Femur (tissue), 1 donor: ENCODE results near the gene ZBTB38.

ENCODE experiments used
- DNase-seq: peaks from one replicate; pipeline ENCODE4 v3.0.0-alpha.2; 2017

Gene ZBTB38, protein sequence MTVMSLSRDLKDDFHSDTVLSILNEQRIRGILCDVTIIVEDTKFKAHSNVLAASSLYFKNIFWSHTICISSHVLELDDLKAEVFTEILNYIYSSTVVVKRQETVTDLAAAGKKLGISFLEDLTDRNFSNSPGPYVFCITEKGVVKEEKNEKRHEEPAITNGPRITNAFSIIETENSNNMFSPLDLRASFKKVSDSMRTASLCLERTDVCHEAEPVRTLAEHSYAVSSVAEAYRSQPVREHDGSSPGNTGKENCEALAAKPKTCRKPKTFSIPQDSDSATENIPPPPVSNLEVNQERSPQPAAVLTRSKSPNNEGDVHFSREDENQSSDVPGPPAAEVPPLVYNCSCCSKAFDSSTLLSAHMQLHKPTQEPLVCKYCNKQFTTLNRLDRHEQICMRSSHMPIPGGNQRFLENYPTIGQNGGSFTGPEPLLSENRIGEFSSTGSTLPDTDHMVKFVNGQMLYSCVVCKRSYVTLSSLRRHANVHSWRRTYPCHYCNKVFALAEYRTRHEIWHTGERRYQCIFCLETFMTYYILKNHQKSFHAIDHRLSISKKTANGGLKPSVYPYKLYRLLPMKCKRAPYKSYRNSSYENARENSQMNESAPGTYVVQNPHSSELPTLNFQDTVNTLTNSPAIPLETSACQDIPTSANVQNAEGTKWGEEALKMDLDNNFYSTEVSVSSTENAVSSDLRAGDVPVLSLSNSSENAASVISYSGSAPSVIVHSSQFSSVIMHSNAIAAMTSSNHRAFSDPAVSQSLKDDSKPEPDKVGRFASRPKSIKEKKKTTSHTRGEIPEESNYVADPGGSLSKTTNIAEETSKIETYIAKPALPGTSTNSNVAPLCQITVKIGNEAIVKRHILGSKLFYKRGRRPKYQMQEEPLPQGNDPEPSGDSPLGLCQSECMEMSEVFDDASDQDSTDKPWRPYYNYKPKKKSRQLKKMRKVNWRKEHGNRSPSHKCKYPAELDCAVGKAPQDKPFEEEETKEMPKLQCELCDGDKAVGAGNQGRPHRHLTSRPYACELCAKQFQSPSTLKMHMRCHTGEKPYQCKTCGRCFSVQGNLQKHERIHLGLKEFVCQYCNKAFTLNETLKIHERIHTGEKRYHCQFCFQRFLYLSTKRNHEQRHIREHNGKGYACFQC (N-terminal part only)

DNA sequence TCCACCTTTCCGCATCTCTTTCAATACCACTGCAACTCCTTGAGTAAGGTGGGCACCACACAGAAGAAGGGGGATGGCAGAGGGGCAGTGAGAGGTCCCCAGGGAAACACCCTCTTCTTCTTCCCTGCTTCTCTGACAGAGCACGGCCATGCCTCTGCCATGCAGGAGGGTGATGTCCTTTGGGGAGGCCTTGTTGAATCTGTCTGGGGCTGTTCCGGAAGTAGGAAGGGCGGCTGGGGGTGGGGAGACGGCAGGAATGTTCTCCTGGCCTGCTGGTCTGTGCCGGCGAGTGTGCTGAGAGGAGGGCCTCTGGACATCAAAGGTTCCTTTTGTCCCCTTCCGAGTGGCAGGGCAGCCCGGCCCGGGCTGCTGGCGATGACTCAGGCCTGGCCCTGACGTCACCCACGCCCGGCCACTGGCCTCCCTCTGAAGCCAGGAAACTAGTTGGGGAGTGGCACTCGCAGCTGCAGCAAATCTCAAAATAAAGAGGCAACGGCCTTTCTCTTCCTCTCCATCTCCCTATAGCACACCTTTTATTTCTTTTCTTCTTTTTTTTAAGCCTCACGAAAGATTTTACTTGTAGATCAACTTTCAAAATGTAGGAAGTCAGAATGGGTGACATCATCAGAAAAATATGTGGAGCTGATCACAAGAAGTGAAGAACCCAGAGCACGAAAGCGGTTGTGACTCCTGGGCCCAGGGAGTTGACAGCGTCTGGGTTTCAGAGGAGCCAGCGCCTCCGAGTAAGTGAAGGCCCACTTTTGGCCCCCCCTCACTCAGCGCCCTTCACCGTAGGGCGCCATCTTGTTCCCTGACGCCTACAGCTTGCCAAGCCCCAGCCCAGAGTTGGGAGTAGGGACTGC is at the start of gene ZBTB38:
Gene ZBTB38, plus strand, starts transcription at position 443 of the 863 bp plus-strand sequence. CDS start 73,885 bp downstream, outside the sequence.
- peak; percentile 86 for DNase-seq

GRCh38 chr3:141320399-141321108 is 47.8 kb upstream of the ZBTB38 start:
- no peak for DNase-seq

- DNase-seq, result no peak
Observed at GRCh38 chr3:141321109-141321497, 47.2 kb upstream of the ZBTB38 start.

DNA sequence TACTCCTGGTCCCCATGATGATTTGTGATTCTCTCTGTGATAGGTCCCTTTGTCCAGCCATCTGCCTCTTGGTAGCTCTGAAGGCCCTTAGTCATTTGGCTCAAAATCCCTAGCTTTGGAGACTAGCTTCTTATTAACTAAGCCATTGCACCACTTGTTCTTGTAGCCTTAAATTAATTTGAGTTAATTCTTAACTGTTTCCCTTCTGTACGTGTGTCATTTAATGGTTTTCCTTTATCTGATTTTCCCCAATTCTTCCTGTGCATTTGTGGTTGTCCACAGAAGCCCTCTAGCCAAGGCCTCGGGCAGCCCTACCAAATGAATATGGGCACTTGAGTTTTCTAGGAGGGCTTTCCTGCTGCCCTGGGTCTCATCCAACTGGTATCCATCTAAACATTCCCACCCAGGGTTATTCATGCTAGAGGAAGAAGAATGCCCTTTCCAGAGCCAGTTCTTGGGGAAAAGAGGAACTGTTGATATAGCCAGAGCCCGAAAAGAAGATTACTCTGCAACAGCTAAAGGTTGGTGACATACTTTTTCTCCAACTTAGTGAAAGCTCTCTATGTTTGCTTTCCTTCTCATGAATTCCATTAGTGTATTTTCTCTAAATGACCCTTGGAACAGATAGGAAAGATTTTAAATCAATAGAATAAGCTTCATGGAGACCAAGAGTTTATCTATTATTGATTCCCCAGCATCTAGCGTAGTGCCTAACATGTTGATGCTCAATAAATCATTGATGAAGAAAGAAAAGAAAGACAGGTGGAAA is 44.2 kb upstream of the ZBTB38 start:
- no peak for DNase-seq

- no peak for DNase-seq
Observed at GRCh38 chr3:141326123-141326522, 42.2 kb upstream of the ZBTB38 start.

- DNase-seq, result no peak
Observed at GRCh38 chr3:141326626-141327025, 41.7 kb upstream of the ZBTB38 start.

GRCh38 chr3:141328286-141329166 is 39.8 kb upstream of the ZBTB38 start:
- DNase-seq, result no peak

GRCh38 chr3:141330235-141330634 is 38.1 kb upstream of the ZBTB38 start:
- DNase-seq, result no peak

DNA sequence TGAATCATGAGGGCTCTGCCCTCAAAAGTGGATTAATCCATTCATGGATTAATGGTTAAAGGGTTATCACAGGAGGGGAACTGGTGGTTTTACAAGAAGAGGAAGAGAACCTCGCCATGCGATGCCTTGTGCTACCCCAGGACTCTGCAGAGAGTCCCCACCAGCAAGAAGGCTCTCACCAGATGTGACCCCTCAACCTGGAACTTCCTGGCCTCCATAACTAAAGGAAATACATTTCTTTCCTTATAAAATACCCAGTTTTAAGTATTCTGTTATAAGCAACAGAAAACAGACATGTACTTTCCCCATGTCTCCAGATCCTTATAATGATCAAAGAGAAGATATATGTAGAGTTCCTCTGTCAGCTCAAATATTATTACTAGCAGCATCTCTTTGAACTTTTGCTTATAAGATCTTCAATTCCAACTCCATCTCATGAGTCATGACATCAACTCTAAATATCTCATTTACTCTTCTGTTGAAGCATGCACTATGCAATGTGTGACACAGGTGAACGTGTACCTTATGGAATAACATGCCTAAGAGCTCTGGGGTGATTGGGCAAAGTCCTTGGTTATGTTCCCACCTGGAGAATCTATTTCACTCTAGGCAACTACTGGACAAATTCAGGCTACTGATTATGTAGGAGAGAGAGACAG is 37.5 kb upstream of the ZBTB38 start:
- no peak for DNase-seq

DNA sequence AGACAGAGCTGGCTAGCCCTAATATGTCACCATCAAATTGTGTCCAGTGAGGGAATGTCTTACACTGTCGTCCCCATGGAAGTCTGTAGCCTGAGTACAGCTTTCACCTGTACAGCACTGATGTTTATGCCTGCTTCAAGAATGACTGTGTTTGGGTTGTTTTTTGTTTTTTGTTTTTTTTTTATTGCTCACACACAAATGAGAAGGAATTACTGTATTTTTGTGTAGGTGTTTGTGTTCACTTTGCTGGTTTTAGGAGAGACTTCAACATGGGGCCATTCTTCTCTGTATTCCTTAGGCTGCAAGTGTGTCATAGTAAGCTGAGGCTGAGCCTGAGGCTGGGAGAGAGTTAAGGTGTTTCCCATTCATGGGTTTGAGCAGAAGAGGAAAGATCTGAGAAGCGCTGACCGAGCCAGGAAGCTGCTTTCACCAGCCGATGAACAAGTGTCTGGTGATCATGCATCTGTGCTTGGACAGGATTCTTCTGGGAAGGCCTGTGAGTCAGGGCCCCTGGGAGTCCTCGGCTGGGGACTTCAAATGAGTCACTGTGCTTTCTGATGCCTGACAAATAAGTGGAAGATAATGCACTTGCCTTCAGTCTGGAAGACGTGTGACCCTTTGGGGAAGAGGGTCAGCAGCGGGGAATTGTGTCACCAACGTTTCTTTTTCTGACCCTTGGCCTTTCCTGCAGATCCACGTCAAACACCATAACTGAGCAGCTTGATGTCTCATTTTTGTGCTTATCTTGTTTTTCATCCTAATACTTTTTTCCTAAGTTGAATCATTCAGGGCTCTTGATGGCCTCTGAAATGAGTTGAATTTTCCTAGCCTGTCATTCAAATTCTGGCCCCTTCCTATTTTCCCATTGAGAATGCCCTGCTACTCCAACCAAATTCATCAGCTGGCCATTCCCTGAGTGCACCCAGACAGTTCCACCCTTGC is 36.7 kb upstream of the ZBTB38 start:
- DNase-seq, result peak; percentile 34

DNA sequence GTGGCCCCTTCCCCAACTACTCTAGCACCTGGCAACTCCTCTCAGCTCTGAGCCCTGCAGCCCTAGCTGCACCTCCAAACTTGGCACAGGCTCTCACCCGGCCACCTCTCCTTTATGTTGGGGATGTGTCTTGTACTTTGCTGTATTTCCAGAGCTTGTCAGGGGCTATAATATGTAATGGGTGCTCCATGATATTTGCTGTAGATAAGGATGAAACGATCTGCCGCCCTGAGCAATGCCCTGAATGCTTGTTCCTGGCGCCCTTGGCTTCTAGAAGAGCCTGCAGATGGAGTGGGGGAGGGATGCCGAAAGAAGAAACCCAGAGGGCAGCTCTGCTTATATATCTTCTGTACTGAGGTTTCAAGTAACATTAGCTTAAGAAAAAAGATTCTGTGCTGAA is 35.9 kb upstream of the ZBTB38 start:
- no peak for DNase-seq

DNA sequence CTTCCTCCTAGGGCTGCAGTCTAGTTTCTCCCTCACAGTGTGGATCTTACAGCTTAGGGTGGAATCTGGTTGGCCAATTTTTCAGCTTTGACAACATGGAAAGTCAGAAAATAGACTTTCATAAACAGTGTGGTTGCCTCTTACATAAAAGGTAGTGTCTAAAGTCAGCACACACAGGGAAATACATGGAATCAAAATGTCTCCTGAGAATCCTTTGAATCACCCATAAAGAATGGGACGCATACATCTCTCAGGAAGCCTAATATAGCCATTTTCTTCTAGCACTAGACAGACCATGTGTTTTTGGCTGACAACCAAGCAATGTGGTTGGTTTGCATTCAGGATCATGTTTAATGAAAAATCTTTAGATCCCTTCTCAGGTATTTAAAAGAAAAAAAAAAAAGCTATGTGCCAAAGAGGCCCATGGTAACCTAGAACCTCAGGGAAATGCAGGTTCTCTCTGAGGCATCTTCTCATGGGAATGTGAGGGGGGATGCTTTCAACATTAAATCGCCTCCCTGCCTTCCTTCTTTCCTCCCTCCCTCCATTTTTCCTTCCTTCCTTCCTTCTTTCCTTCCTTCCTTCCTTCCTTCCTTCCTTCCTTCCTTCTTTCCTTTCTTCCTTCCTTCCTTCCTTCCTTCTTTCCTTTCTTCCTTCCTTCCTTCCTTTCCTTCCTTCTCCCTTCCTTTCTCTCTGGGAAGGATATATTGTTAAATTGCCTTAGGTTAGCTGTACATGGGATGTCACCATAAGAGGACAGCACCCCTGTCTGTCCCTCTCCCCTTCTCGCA is 34.3 kb upstream of the ZBTB38 start:
- no peak for DNase-seq

GRCh38 chr3:141334627-141335250 is 33.6 kb upstream of the ZBTB38 start:
- no peak for DNase-seq

DNA sequence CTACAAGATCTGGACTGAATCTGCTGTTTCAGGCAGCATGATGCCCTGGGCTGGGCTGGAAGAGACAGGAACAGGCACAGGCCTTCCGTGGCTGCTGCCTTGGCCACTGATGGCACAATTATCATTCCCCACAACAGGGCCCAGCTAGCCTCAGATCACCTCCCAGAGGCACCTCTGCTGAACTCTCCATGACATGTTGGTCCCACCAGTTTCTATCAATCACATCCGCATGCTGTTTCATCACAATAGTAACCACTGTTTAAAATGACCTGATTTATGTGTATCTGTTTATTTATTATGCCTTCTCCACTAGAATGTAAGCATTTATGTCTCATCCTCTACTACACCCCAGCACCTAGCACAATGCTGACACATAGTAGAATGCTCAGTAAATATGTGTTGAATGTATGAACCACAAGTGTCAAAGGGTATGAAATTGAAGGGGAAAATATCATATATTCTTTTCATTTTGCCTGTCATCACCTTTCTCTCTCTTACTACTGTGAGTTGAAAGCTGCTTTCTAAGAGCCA is 32.7 kb upstream of the ZBTB38 start:
- no peak for DNase-seq

DNA sequence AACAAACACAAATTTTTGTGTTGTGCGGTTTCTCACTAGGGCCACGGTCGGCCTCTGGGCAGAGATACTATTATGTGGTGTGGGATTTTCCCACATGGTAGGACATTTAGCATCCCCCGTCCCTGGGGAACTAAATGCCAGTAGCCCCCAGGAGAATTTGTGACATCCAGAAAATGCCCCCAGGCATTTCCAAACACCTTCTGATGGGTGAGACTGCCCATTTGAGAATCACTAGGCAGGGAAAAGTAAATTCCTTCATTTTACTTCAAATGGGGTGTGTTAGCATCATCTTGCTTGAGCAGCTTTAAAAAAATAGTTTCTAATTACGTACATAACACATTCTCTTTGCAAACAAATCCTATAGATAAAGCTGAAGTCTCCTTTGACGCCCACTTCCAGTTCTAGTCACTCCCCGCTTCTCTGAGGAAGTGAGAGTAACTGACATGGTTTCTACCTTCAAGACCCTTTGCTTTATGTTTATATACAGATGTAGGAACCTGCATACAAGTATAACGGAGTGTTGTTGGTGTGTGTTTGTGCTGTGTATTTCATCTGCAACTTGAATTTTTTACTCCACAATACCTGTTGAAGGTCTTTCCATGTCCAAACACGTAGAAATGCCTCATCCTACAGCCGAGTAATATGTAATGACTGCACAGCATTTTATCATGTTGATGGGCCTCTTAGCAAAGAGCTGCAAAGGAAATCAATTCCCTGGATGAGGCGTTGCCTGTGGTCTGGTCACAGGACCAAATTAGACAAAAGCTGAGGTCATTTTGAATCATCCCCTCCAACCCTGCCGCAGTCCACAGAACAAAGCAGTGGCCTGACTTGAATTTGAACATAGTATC is 31.4 kb upstream of the ZBTB38 start:
- no peak for DNase-seq

DNA sequence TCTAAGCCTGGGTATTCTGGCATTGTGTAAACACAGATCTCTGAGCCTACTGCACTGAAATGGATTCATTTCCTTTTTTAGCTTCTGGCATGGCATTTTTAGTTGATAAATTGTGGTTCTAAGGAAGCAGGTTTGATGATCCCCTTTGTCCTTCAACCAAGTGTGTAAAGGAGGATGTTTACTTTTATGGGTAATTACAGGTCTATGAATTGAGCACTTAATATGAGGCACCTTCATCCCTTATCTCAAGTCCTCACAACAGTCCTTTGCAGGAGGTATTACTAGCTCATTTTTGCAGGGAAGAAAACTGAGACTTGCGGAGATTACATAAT is 30.8 kb upstream of the ZBTB38 start:
- no peak for DNase-seq
